Measurements from ENCODE around the gene TRIOBP.
A peak's percentile ranks its signal among the peaks of the same experiment; 100 is the strongest.

TRIOBP gene

GRCh38 chr22:37733625-37734401 lies 37.0 kb downstream of the TRIOBP start:
- no peak for DNase-seq

- DNase-seq, result no peak
Measured at GRCh38 chr22:37734402-37734700, 37.5 kb downstream of the TRIOBP start.

GRCh38 chr22:37734964-37735451 lies 38.2 kb downstream of the TRIOBP start:
- DNase-seq, result no peak

- DNase-seq, result no peak
Measured at GRCh38 chr22:37739035-37739434, 42.2 kb downstream of the TRIOBP start.

GRCh38 chr22:37739611-37740049 lies 42.8 kb downstream of the TRIOBP start:
- no peak for DNase-seq

- no peak for DNase-seq
Measured at GRCh38 chr22:37740455-37741311, 43.8 kb downstream of the TRIOBP start.

GRCh38 chr22:37741312-37741795 lies 44.5 kb downstream of the TRIOBP start:
- DNase-seq, result no peak

GRCh38 chr22:37742376-37743171 lies 45.7 kb downstream of the TRIOBP start:
- no peak for DNase-seq

- DNase-seq, result no peak
Measured at GRCh38 chr22:37744589-37744988, 47.7 kb downstream of the TRIOBP start.

- peak; percentile 92 for DNase-seq
Measured at GRCh38 chr22:37745548-37746365, 48.9 kb downstream of the TRIOBP start.

- peak in 1 of 2 donors; percentile 28 for DNase-seq
Measured at GRCh38 chr22:37746366-37747079, 49.7 kb downstream of the TRIOBP start.

- DNase-seq, result no peak
Measured at GRCh38 chr22:37747080-37747714, 50.3 kb downstream of the TRIOBP start.

GRCh38 chr22:37747715-37748100 lies 50.9 kb downstream of the TRIOBP start:
- no peak for DNase-seq

- no peak for DNase-seq
Measured at GRCh38 chr22:37748659-37749058, 51.8 kb downstream of the TRIOBP start.

- no peak for DNase-seq
Measured at GRCh38 chr22:37749226-37749625, 52.4 kb downstream of the TRIOBP start.

- DNase-seq, result no peak
Measured at GRCh38 chr22:37749831-37750595, 53.2 kb downstream of the TRIOBP start.

- no peak for DNase-seq
Measured at GRCh38 chr22:37750596-37751162, 53.8 kb downstream of the TRIOBP start.

- DNase-seq, result no peak
Measured at GRCh38 chr22:37751449-37752188, 54.8 kb downstream of the TRIOBP start.
